Epithelial cell of proximal tubule (primary cell): Measurements from ENCODE around the gene INTS3. TPM values are rescaled to one million over a fixed set of nuclear protein-coding genes. Genes with fewer than 3 reads are reported as not detected.

Experiments used
- DNase-seq: peaks from one replicate; pipeline ENCODE4 v3.0.0-alpha.2; 2011; ENCODE audit warnings: low read depth
- H3K4me3 ChIP-seq: 2 replicates; pipeline ENCODE4 v1.5.1; 2011; ENCODE audit warnings: low read depth, mild to moderate bottlenecking, low read length
- CTCF ChIP-seq: conservative IDR thresholded peaks from 2 replicates; pipeline ENCODE4 v1.5.1; 2012; ENCODE audit warnings: low read depth, mild to moderate bottlenecking, low read length
- total RNA-seq: library from RNA; depleted of rRNA; stranded (reverse); fragments of >200 nt; gene quantifications from 2 replicates; pipeline ENCODE4 v1.2.3, GENCODE V29; 2015

The INTS3 gene
- total RNA-seq, 1 donor from 2014 or later: 30.3 TPM

GRCh38 chr1:153799016-153799415 is 71.2 kb downstream of the INTS3 start:
- no peak for TF ChIP-seq CTCF
- no peak overlapping the region for H3K4me3 ChIP-seq
- no peak for DNase-seq

- TF ChIP-seq CTCF: no peak
Measured at GRCh38 chr1:153799566-153800465, 72.0 kb downstream of the INTS3 start.

GRCh38 chr1:153800516-153800915 is 72.7 kb downstream of the INTS3 start:
- TF ChIP-seq CTCF: no peak
- no peak overlapping the region for H3K4me3 ChIP-seq
- no peak for DNase-seq

More at GRCh38 chr1:153799566-153800465, 72.0 kb downstream of the INTS3 start:
- no peak overlapping the region for H3K4me3 ChIP-seq
- no peak for DNase-seq

- no peak for TF ChIP-seq CTCF
Measured at GRCh38 chr1:153801028-153801625, 73.3 kb downstream of the INTS3 start.

GRCh38 chr1:153801786-153802697 is 74.2 kb downstream of the INTS3 start:
- DNase-seq: no peak
- TF ChIP-seq CTCF: no peak
- H3K4me3 ChIP-seq: no peak overlapping the region

More at GRCh38 chr1:153801028-153801625, 73.3 kb downstream of the INTS3 start:
- H3K4me3 ChIP-seq: no peak overlapping the region
- no peak for DNase-seq

GRCh38 chr1:153803470-153804056 is 75.7 kb downstream of the INTS3 start:
- no peak for TF ChIP-seq CTCF
- H3K4me3 ChIP-seq: no peak overlapping the region
- DNase-seq: no peak
